ENCODE measurements around the gene PDP2. TPM values are rescaled to one million over a fixed set of nuclear protein-coding genes. Genes with fewer than 3 reads are reported as not detected.

The PDP2 gene
- polyA plus RNA-seq, 1 of the 3 experiments (the other 2 are of a cell fraction), result 4.7 TPM

DNA sequence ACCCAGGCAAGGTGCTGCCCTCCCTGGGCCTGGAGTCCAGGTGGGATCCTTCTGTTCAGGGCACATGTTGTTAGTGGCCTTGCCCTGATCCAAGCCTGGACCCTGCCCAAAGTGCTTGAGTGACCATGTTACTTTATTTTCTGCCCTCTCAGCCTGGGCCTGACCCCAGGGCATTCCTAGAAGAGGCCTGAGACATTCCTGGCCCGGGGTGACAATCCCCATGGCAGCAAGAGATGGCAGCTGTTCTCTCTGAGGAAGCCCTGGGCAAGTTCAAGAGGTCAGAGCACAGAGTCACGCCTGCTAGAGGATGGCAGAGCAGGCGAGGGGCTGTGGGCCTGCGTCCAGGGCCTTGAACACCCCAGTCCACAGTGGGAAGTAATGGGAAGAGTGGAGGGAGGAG lies 33.4 kb downstream of the PDP2 start:
- DNase-seq, result no peak
- POLR2A ChIA-PET, result no interaction called here
- Histone ChIP-seq H3K4me1 (ENCODE audit: control insufficient read depth in 1 of 2, insufficient read depth in 2 of 2, low read depth in 1 of 2, low read length in 1 of 2) (no peaks in the 10 kb centered on the region), H3K27ac (ENCODE audit: low read depth in 2 of 2, low read length in 1 of 2) (no peak overlapping the region), H3K27me3 (ENCODE audit: insufficient read depth) (no peaks in the 10 kb centered on the region), H3K9me2 (no peaks in the 10 kb centered on the region), H2AFZ (ENCODE audit: low read depth) (no peak overlapping the region), H3K36me3 (replicated peaks in 1 of 2; ENCODE audit: control insufficient read depth in 1 of 2, insufficient read depth in 2 of 2, low read length in 1 of 2) (no peaks in the 10 kb centered on the region), H3K79me2 (ENCODE audit: insufficient read depth) (no peaks in the 10 kb centered on the region), H3K9me3 (no peaks in the 10 kb centered on the region), H3K4me2 (no peak overlapping the region), H4K20me1 (ENCODE audit: insufficient read depth) (no peaks in the 10 kb centered on the region), H3K9ac (no peak overlapping the region), H3F3A (replicated peaks; ENCODE audit: insufficient read depth) (no peaks in the 10 kb centered on the region), H3K4me3 (ENCODE audit: low read depth in 2 of 2, low read length in 1 of 2) (no peak overlapping the region)
- TF ChIP-seq RXRA (IDR thresholded peaks at IDR 0.05; ENCODE audit: borderline replicate concordance, low read depth), result no peak
- TF ChIP-seq EP300 (IDR thresholded peaks at IDR 0.05; ENCODE audit: borderline replicate concordance in 1 of 2, low read depth in 1 of 2, low read length in 1 of 2), result no peak
- no peak for TF ChIP-seq RCOR1 (IDR thresholded peaks at IDR 0.05; ENCODE audit: low read length)
- TF ChIP-seq RAD21 (IDR thresholded peaks at IDR 0.05; ENCODE audit: low read length), result no peak
- 54% methylated on average over 4 of the region's 4 CpGs for WGBS (ENCODE audit: low lambda C conversion rate)
- CTCF ChIA-PET, result interaction anchor here (0.9 to 5.7 kb wide), 5 partner anchors 12 to 256 kb away, joined by 3 to 40 read pairs (median 3); partner anchors contain the start of genes NOL3 and RRAD

DNA sequence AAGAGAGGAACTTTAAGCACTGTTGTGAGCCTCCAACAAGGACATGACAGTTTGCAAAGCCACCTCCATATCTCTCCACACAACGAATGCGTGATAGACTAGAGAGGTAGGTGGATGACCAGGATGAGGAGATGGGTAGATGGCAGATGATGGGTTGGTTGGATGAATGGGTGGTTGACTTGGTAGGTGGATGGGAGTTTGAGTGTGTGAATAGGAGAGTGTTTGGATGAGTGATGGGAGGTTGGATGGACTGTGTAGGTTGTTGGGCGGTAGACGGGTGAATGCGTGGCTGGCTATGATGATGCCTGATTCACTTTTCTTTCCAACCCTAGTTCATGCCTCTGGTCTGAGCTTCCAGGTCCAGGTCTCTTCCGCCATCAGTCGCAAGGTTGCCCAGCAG lies 34.2 kb downstream of the PDP2 start:
- TF ChIP-seq, protein P1, sequence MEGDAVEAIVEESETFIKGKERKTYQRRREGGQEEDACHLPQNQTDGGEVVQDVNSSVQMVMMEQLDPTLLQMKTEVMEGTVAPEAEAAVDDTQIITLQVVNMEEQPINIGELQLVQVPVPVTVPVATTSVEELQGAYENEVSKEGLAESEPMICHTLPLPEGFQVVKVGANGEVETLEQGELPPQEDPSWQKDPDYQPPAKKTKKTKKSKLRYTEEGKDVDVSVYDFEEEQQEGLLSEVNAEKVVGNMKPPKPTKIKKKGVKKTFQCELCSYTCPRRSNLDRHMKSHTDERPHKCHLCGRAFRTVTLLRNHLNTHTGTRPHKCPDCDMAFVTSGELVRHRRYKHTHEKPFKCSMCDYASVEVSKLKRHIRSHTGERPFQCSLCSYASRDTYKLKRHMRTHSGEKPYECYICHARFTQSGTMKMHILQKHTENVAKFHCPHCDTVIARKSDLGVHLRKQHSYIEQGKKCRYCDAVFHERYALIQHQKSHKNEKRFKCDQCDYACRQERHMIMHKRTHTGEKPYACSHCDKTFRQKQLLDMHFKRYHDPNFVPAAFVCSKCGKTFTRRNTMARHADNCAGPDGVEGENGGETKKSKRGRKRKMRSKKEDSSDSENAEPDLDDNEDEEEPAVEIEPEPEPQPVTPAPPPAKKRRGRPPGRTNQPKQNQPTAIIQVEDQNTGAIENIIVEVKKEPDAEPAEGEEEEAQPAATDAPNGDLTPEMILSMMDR (IDR thresholded peaks at IDR 0.05), result no peak
- no peak for TF ChIP-seq FOXJ3 (CRISPR knock-in tag; IDR thresholded peaks at IDR 0.05)
- no peak for TF ChIP-seq SIN3A (IDR thresholded peaks at IDR 0.05; ENCODE audit: borderline replicate concordance, low read depth, low read length)
- no peak for TF ChIP-seq RFX5 (IDR thresholded peaks at IDR 0.05; ENCODE audit: low read length)
- TF ChIP-seq GABPA (IDR thresholded peaks at IDR 0.05; ENCODE audit: low read depth), result no peak
- TF ChIP-seq, protein P2, sequence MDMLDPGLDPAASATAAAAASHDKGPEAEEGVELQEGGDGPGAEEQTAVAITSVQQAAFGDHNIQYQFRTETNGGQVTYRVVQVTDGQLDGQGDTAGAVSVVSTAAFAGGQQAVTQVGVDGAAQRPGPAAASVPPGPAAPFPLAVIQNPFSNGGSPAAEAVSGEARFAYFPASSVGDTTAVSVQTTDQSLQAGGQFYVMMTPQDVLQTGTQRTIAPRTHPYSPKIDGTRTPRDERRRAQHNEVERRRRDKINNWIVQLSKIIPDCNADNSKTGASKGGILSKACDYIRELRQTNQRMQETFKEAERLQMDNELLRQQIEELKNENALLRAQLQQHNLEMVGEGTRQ (IDR thresholded peaks at IDR 0.05; ENCODE audit: borderline replicate concordance, low read depth, low read length), result no peak
- TF ChIP-seq NFIC (IDR thresholded peaks at IDR 0.05; ENCODE audit: borderline replicate concordance), result no peak
- TF ChIP-seq, protein P3, sequence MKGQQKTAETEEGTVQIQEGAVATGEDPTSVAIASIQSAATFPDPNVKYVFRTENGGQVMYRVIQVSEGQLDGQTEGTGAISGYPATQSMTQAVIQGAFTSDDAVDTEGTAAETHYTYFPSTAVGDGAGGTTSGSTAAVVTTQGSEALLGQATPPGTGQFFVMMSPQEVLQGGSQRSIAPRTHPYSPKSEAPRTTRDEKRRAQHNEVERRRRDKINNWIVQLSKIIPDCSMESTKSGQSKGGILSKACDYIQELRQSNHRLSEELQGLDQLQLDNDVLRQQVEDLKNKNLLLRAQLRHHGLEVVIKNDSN (IDR thresholded peaks at IDR 0.05; ENCODE audit: borderline replicate concordance, low read depth), result no peak
- TF ChIP-seq MXI1 (IDR thresholded peaks at IDR 0.05; ENCODE audit: low read depth, low read length), result no peak
- no peak for TF ChIP-seq SMC3 (IDR thresholded peaks at IDR 0.05; ENCODE audit: low read depth, low read length)
- TF ChIP-seq POLR2AphosphoS5 (IDR thresholded peaks at IDR 0.05; ENCODE audit: low read depth, low read length), result no peak
- no peak for TF ChIP-seq YY1 (IDR thresholded peaks at IDR 0.05; ENCODE audit: low read depth)
- TF ChIP-seq EP300 (IDR thresholded peaks at IDR 0.05; ENCODE audit: borderline replicate concordance in 1 of 2, low read depth in 1 of 2, low read length in 1 of 2), result no peak
- TF ChIP-seq RCOR1 (IDR thresholded peaks at IDR 0.05; ENCODE audit: low read length), result no peak
- TF ChIP-seq, protein P4, sequence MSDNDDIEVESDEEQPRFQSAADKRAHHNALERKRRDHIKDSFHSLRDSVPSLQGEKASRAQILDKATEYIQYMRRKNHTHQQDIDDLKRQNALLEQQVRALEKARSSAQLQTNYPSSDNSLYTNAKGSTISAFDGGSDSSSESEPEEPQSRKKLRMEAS (IDR thresholded peaks at IDR 0.05; ENCODE audit: low read depth), result no peak
- no peak for TF ChIP-seq GATA2 (CRISPR knock-in tag; IDR thresholded peaks at IDR 0.05)
- TF ChIP-seq, protein P5, sequence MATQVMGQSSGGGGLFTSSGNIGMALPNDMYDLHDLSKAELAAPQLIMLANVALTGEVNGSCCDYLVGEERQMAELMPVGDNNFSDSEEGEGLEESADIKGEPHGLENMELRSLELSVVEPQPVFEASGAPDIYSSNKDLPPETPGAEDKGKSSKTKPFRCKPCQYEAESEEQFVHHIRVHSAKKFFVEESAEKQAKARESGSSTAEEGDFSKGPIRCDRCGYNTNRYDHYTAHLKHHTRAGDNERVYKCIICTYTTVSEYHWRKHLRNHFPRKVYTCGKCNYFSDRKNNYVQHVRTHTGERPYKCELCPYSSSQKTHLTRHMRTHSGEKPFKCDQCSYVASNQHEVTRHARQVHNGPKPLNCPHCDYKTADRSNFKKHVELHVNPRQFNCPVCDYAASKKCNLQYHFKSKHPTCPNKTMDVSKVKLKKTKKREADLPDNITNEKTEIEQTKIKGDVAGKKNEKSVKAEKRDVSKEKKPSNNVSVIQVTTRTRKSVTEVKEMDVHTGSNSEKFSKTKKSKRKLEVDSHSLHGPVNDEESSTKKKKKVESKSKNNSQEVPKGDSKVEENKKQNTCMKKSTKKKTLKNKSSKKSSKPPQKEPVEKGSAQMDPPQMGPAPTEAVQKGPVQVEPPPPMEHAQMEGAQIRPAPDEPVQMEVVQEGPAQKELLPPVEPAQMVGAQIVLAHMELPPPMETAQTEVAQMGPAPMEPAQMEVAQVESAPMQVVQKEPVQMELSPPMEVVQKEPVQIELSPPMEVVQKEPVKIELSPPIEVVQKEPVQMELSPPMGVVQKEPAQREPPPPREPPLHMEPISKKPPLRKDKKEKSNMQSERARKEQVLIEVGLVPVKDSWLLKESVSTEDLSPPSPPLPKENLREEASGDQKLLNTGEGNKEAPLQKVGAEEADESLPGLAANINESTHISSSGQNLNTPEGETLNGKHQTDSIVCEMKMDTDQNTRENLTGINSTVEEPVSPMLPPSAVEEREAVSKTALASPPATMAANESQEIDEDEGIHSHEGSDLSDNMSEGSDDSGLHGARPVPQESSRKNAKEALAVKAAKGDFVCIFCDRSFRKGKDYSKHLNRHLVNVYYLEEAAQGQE (IDR thresholded peaks at IDR 0.05; ENCODE audit: low read depth, low read length), result no peak
- no peak for TF ChIP-seq TCF12 (IDR thresholded peaks at IDR 0.05)
- no peaks in the 10 kb centered on the region for H3F3A ChIP-seq (replicated peaks; ENCODE audit: insufficient read depth)
- no peak overlapping the region for H3K9ac ChIP-seq
- no peak overlapping the region for H3K4me3 ChIP-seq (ENCODE audit: low read depth in 2 of 2, low read length in 1 of 2)
- H2AFZ ChIP-seq (ENCODE audit: low read depth), result no peak overlapping the region
- H4K20me1 ChIP-seq (ENCODE audit: insufficient read depth), result no peaks in the 10 kb centered on the region
- H3K4me1 ChIP-seq (ENCODE audit: control insufficient read depth in 1 of 2, insufficient read depth in 2 of 2, low read depth in 1 of 2, low read length in 1 of 2), result no peaks in the 10 kb centered on the region
- H3K4me2 ChIP-seq, result no peak overlapping the region
- H3K9me2 ChIP-seq, result no peaks in the 10 kb centered on the region
- no peaks in the 10 kb centered on the region for H3K27me3 ChIP-seq (ENCODE audit: insufficient read depth)
- no peak overlapping the region for H3K27ac ChIP-seq (ENCODE audit: low read depth in 2 of 2, low read length in 1 of 2)
- no peak for DNase-seq
- WGBS (ENCODE audit: low lambda C conversion rate), result 89% methylated on average over 7 of the region's 7 CpGs
- H3K36me3 ChIP-seq (replicated peaks in 1 of 2; ENCODE audit: control insufficient read depth in 1 of 2, insufficient read depth in 2 of 2, low read length in 1 of 2), result no peaks in the 10 kb centered on the region
- CTCF ChIA-PET, result interaction anchor here (1.0 to 1.2 kb wide), 2 partner anchors 14 to 19 kb away, joined by 4 to 6 read pairs; no protein-coding TSS in a partner anchor
- H3K9me3 ChIP-seq, result no peaks in the 10 kb centered on the region
- H3K79me2 ChIP-seq (ENCODE audit: insufficient read depth), result no peaks in the 10 kb centered on the region
- POLR2A ChIA-PET, result no interaction called here
